ENCODE measurements around the gene SLC7A10. TPM values are rescaled to one million over a fixed set of nuclear protein-coding genes. Genes with fewer than 3 reads are reported as not detected.

The SLC7A10 gene
- total RNA-seq, 1 donor from 2014 or later: not detected

- no peak for DNase-seq (ENCODE audit: low read depth, low spot score)
Measured at GRCh38 chr19:33255781-33256180, 30.1 kb upstream of the SLC7A10 start.

DNA sequence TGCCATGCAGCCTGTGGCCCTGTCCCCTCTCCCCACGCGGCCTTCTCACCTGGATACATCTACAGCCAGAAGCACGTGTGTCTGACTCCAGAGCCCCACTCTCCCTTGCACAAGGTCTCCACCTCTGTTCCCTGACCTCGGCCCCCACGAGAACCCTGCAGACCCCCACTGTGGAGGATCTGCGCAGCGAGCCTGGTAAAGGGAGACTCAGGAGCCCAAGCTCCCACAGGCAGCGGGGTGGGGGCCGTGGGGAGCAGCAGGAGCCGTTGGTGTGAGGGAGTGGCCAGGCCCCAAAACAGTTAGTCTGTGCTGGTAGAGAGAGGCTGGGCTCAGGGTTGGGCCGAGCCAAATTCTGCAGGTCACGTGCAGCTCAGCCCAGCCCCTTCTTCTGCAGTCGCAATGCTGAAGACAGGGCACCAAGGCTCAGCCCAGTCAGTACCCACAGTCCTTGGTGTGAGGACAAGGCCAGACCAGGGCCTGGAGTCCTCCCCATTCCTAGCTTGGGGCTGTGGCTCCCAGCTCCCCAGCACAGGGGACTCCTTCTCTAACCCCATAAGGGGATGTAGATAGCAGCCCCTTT lies 28.7 kb upstream of the SLC7A10 start:
- no peak for DNase-seq (ENCODE audit: low read depth, low spot score)

GRCh38 chr19:33252971-33253370 lies 27.3 kb upstream of the SLC7A10 start:
- no peak for DNase-seq (ENCODE audit: low read depth, low spot score)

- DNase-seq (ENCODE audit: low read depth, low spot score): no peak
Measured at GRCh38 chr19:33252418-33252962, 26.8 kb upstream of the SLC7A10 start.

GRCh38 chr19:33251526-33252090 lies 26.0 kb upstream of the SLC7A10 start:
- no peak for DNase-seq (ENCODE audit: low read depth, low spot score)

DNA sequence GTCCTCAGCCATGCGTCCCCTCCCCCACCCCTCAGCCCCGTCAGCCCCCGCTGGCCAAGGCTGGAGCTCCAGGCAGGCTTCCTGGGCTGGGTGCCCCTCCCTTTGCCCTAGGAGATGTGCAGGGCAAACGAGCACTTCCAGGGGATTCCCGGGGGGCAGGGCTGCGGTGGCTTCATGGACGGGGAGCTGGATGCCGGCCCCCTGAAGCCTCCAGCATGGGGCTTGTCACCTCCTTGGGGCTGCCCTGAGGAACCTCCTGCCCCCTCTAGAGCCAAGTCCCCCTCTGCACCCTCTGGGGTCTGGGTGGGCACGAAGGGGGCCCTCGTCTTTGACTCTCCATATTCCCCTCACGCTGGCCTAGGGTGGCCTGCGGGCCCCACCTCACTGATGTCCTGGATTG lies 25.4 kb upstream of the SLC7A10 start:
- no peak for DNase-seq (ENCODE audit: low read depth, low spot score)

DNA sequence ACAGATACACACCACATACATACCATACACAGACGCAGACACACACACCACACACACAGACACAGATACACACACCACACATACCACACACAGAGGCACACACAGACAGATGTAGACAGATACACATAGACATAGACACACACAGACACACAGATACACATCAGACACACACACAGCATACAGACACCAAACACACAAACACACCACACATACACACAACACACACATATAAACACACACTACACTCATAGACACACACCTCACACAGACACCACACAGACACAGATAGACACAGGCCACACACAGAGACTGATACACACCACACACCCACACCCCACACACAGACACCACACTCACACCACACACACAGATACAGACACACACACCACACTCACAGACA lies 24.9 kb upstream of the SLC7A10 start:
- no peak for DNase-seq (ENCODE audit: low read depth, low spot score)

GRCh38 chr19:33249740-33250366 lies 24.2 kb upstream of the SLC7A10 start:
- no peak for DNase-seq (ENCODE audit: low read depth, low spot score)

GRCh38 chr19:33248954-33249613 lies 23.4 kb upstream of the SLC7A10 start:
- no peak for DNase-seq (ENCODE audit: low read depth, low spot score)

- no peak for DNase-seq (ENCODE audit: low read depth, low spot score)
Measured at GRCh38 chr19:33248553-33248953, 22.9 kb upstream of the SLC7A10 start.

- no peak for DNase-seq (ENCODE audit: low read depth, low spot score)
Measured at GRCh38 chr19:33248104-33248503, 22.5 kb upstream of the SLC7A10 start.

DNA sequence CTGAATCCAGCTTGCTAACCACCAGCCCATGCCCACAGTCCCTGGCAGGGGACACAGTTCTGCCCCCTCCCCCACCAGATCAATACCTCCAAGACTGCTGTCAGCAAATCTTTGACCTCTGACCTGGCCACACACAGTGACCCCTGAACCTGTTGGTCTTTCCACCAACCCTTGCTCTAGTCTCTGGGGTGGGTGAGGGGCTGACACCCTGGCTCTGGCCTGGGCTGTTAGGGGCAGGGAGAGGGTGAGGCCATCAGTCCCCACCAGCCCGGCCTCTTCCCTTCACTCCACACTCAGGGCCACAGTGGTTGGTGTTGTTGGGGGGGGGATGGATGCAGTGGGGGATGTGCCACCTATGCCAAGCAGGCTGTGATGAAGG lies 21.8 kb upstream of the SLC7A10 start:
- DNase-seq (ENCODE audit: low read depth, low spot score): no peak

- no peak for DNase-seq (ENCODE audit: low read depth, low spot score)
Measured at GRCh38 chr19:33246709-33247440, 21.2 kb upstream of the SLC7A10 start.

DNA sequence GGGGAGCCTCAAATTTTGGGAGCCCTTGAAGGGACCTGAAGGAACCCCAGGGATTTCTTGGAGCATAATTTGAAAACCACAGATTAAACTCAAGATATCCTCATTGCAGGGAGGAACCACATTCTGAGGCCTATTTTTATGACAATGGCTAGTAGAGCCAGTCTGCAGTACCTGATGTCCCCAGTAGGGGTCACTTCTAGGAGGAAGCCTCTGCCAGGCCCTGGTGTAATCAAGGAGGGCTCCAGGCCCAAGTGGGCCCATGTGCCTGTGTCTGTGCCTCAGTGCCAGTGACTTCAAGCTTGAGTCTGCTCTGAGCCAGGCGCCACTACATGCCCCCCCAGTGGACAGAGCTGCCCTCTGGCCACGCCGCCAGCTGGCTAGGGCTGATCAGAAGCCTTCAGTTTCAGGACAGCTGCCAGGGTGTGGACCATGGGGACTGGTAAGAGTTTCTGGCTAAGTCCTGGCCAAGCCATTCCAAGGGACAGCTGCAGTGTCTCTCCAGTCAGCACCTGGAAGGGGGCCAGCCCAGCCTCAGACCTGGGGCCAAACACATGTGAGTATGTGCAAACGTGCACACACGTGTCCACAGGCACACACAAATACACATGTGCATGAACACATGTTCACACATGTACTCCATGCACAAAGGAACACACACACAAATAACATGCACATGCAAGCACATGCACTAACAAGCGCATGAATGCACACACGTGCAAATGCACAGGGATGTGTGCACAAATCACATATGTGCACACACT lies 20.5 kb upstream of the SLC7A10 start:
- DNase-seq (ENCODE audit: low read depth, low spot score): no peak

- DNase-seq (ENCODE audit: low read depth, low spot score): no peak
Measured at GRCh38 chr19:33242911-33243310, 17.3 kb upstream of the SLC7A10 start.

- no peak for DNase-seq (ENCODE audit: low read depth, low spot score)
Measured at GRCh38 chr19:33242131-33242530, 16.5 kb upstream of the SLC7A10 start.

DNA sequence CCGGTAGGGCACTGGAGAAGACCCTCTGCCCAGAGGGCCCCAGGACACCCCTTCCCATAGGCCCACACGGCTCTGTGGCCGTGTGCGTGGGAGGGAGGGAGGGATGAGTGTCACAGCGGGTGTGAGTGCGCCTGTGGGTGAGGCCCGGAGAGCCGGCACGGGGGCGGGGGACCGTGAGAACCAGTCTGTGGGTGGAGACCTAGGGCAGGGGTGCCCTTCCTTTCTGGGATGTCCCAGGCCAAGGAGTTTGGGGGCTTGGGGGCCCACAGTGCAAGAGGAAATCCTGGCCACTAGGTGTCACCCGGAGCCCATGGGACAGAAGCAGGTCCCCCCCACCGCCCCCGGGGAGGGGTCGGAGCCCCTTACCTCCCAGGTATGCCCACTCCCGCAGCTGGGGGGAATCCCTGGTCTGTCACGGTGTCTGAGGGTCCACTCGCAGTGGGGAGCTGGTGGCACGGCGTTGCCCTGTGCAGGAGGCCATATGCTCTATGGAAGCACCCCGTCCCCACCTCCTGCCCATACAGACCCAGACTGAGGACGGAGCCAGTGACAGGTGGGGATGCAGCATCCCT lies 16.0 kb upstream of the SLC7A10 start:
- no peak for DNase-seq (ENCODE audit: low read depth, low spot score)

- no peak for DNase-seq (ENCODE audit: low read depth, low spot score)
Measured at GRCh38 chr19:33241091-33241529, 15.5 kb upstream of the SLC7A10 start.

DNA sequence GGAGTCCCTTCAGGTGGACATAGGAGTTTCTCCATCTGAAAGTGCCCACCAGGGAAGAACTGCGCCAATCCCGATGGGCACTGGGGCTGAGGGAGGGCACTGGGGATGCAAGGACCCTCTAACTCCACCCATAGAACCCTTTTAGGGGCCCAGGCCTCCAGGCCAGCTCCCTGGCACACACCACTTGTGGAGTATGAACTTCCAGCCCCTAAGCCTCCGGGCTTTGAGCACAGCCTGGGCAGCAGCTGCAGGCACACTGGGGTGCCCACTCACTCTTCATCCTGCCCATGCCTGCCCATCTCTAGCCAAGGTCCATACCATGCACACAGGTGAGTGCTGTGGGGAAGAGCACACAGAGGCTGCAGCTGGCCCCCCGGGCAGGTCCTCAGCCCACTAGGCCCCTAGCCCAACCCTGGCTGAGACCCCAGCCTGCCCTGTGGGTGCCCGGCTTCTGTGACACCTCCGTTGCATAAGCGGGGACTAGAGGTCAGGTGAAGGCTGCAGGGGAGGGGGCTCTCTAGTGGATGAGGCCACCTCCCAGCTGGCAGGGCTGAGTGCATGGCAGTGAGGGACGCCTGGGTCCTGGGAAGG lies 14.6 kb upstream of the SLC7A10 start:
- DNase-seq (ENCODE audit: low read depth, low spot score): no peak

Data from pulmonary artery endothelial cell (primary cell).